HCT116 (cell line): Measurements from ENCODE around the gene FARP1. TPM values are rescaled to one million over a fixed set of nuclear protein-coding genes. Genes with fewer than 3 reads are reported as not detected.

Experiments used
- ATAC-seq: fragments of 200-7000 bp; cut with Tn5 transposase; 2 replicates; pipeline ENCODE4 v1.9.1; 2020; ENCODE audit warnings: mild to moderate bottlenecking, moderate library complexity
- BruUV-seq: library from RNA; stranded (reverse); fragments of 400-500 nt; replicated peaks from 2 replicates; lab custom pipeline; 2021; lab: Mats Ljungman, UMichigan
- CTCF ChIA-PET: fragments of 300-600 bp; sonication (Branson Sonifier 250); formaldehyde crosslinking; loops from one replicate; lab custom pipeline; 2021; ENCODE audit warnings: antibody characterized with exemption; lab: Charles Lee
- POLR2A ChIA-PET: fragments of 300-600, 350-600 bp; sonication (Branson Sonifier 250); formaldehyde crosslinking; loops from one replicate; lab custom pipeline; 2021; ENCODE audit warnings: antibody characterized with exemption; lab: Charles Lee
- RAD21 ChIA-PET, 2 experiments: fragments of 300-600 bp; sonication (Branson Sonifier 250); formaldehyde crosslinking; loops; one replicate each; lab custom pipeline; 2023; ENCODE audit warnings: low total read pairs in 2 of 2; ENCODE audit not compliant: uncharacterized antibody in 2 of 2, unreplicated experiment in 2 of 2, low non-redundant PET in 1 of 2; lab: Charles Lee
- DNase-seq: peaks from one replicate; pipeline ENCODE4 v3.0.0-alpha.2; 2010; ENCODE audit warnings: low read depth, low spot score
- H2AFZ ChIP-seq: fragments of 200-600 bp; shearing (Covaris generic), sonication (generic); 2 replicates; pipeline ENCODE4 v1.6.1; 2017; ENCODE audit warnings: low read depth, mixed run types, mixed read lengths, antibody characterized with exemption, low read length; ENCODE audit not compliant: poor library complexity, severe bottlenecking
- H3K27ac ChIP-seq: 2 replicates; pipeline ENCODE4 v1.5.1; 2012; ENCODE audit warnings: low read depth, low read length
- H3K27me3 ChIP-seq: fragments of 200-600 bp; sonication (generic); 2 replicates; pipeline ENCODE4 v1.6.1; 2016; ENCODE audit warnings: mixed run types, low read length, mixed read lengths; ENCODE audit not compliant: insufficient read depth
- H3K36me3 ChIP-seq, 2 experiments: fragments of 200-500 bp in 1 of 2; fragments of 200-600 bp in 1 of 2; sonication (Bioruptor generic) in 1 of 2; sonication (generic) in 1 of 2; 2 replicates each; pipeline versions ENCODE4 v1.5.1 to v1.6.1; 2014 to 2016; ENCODE audit warnings: low read length in 2 of 2, inconsistent platforms in 1 of 2, mixed read lengths in 1 of 2, mixed run types in 1 of 2; ENCODE audit not compliant: insufficient read depth in 2 of 2, control insufficient read depth in 1 of 2
- H3K4me1 ChIP-seq, 2 experiments: fragments of 200-600 bp in 1 of 2; sonication (generic) in 1 of 2; 2 replicates each; pipeline versions ENCODE4 v1.5.1 to v1.6.1; 2012 to 2017; ENCODE audit warnings: low read length in 2 of 2, inconsistent platforms in 1 of 2, mild to moderate bottlenecking in 1 of 2, mixed read lengths in 1 of 2, mixed run types in 1 of 2, moderate library complexity in 1 of 2; ENCODE audit not compliant: insufficient read depth in 2 of 2, control insufficient read depth in 1 of 2
- H3K4me2 ChIP-seq: fragments of 200-600 bp; sonication (generic); 2 replicates; pipeline ENCODE4 v1.6.1; 2017; ENCODE audit warnings: mixed run types, low read length, mixed read lengths
- H3K4me3 ChIP-seq, 2 experiments: fragments of 200-600 bp in 1 of 2; sonication (generic) in 1 of 2; replicated peaks in 1 of 2; 2 replicates each; pipeline ENCODE4 v1.5.1; 2011 to 2016; ENCODE audit warnings: low read length in 2 of 2, control low read depth in 1 of 2, low read depth in 1 of 2, mild to moderate bottlenecking in 1 of 2, mixed read lengths in 1 of 2, mixed run types in 1 of 2
- H3K79me2 ChIP-seq: fragments of 200-600 bp; sonication (generic); 2 replicates; pipeline ENCODE4 v1.6.1; 2017; ENCODE audit warnings: mild to moderate bottlenecking, mixed run types, low read length, moderate library complexity, mixed read lengths; ENCODE audit not compliant: insufficient read depth
- H3K9ac ChIP-seq: fragments of 200-600 bp; sonication (generic); 2 replicates; pipeline ENCODE4 v1.6.1; 2016; ENCODE audit warnings: low read length, mixed read lengths
- H3K9me2 ChIP-seq: fragments of 200-600 bp; sonication (generic), shearing (Covaris generic); 2 replicates; pipeline ENCODE4 v1.6.1; 2017; ENCODE audit warnings: mixed run types, mild to moderate bottlenecking, moderate library complexity; ENCODE audit not compliant: insufficient read depth
- H3K9me3 ChIP-seq, 2 experiments: fragments of 200-500 bp in 1 of 2; fragments of 200-600 bp in 1 of 2; sonication (Bioruptor generic) in 1 of 2; sonication (generic) in 1 of 2; 2 replicates each; pipeline ENCODE4 v1.6.1; 2014 to 2017; ENCODE audit warnings: low read length in 2 of 2, mixed read lengths in 2 of 2, inconsistent platforms in 1 of 2, low read depth in 1 of 2, mild to moderate bottlenecking in 1 of 2, mixed run types in 1 of 2, moderate library complexity in 1 of 2; ENCODE audit not compliant: control insufficient read depth in 1 of 2, insufficient read depth in 1 of 2
- H4K20me1 ChIP-seq: fragments of 200-600 bp; sonication (generic), shearing (Covaris generic); 2 replicates; pipeline ENCODE4 v1.6.1; 2017; ENCODE audit warnings: mixed run types, mild to moderate bottlenecking, moderate library complexity; ENCODE audit not compliant: insufficient read depth
- CBX3 ChIP-seq: IDR thresholded peaks from 2 replicates; pipeline ENCODE4 v1.6.1; 2012; ENCODE audit warnings: low read depth
- CEBPB ChIP-seq: IDR thresholded peaks from 2 replicates; pipeline ENCODE4 v1.6.1; 2012; ENCODE audit warnings: low read depth
- EGR1 ChIP-seq: IDR thresholded peaks from 2 replicates; pipeline ENCODE4 v1.6.1; 2012; ENCODE audit warnings: low read depth
- ELF1 ChIP-seq: IDR thresholded peaks from 2 replicates; pipeline ENCODE4 v1.6.1; 2012; ENCODE audit warnings: low read depth, borderline replicate concordance
- FOSL1 ChIP-seq: IDR thresholded peaks from 2 replicates; pipeline ENCODE4 v1.6.1; 2012; ENCODE audit warnings: low read depth
- POLR2A ChIP-seq: IDR thresholded peaks from 2 replicates; pipeline ENCODE4 v1.7.0; 2011; ENCODE audit warnings: borderline replicate concordance; ENCODE audit not compliant: insufficient read depth, insufficient read length; ENCODE audit errors: extremely low read depth
- intact Hi-C: fragments of 100-400 bp; cut with micrococcal nuclease; formaldehyde crosslinking; loops from 2 replicates; pipeline ENCODE4 v1.10.0; 2022
- total RNA-seq: library from RNA; stranded (reverse); gene quantifications from one replicate; pipeline ENCODE4 v1.2.1, GENCODE V29; 2021; ENCODE audit not compliant: unreplicated experiment
- TF ChIP-seq, protein P1 (sequence below): IDR thresholded peaks from 2 replicates; pipeline ENCODE4 v1.6.1; 2012

The FARP1 gene
- total RNA-seq, 1 experiment from 2014 or later: 30.5 TPM

DNA sequence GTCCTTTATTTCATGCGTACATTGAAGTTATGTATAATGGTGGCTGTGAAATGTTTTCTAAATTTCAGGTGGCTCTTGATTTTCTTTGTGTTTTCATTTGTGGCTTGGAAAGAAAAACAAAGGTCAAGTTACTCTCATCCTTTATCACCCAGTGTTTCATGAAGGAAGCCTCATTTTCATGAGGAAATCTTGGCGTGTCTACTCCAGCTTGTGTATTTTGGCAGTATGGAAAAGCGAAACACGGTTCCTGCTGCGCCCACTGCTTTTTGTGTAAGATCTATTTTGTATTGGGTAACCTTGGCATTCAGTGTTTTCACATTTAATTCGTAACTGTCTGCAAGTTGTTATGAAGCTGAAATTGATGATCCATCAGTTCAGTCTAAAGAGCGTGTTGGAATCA, 181.2 kb downstream of the FARP1 start:
- BruUV-seq: no TSS peak
- Histone ChIP-seq H3K4me1 (no peaks in the 10 kb centered on the region), H3K4me3 (no peak overlapping the region), H3K9me2 (no peaks in the 10 kb centered on the region), H3K79me2 (no peaks in the 10 kb centered on the region), H3K27ac (no peak overlapping the region), H3K9me3 (no peaks in the 10 kb centered on the region), H4K20me1 (no peaks in the 10 kb centered on the region), H3K9ac (no peak overlapping the region), H3K36me3 (no peaks in the 10 kb centered on the region), H2AFZ (no peak overlapping the region), H3K4me2 (no peak overlapping the region), H3K27me3 (no peaks in the 10 kb centered on the region)
- intact Hi-C loops: no loop called here
- ATAC-seq (no peak), DNase-seq (no peak)
- TF ChIP-seq EGR1 (no peak), ELF1 (no peak), CBX3 (no peak), CEBPB (no peak), POLR2A (no peak)
- TF ChIP-seq, protein P1, sequence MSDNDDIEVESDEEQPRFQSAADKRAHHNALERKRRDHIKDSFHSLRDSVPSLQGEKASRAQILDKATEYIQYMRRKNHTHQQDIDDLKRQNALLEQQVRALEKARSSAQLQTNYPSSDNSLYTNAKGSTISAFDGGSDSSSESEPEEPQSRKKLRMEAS: no peak
- ChIA-PET CTCF (no interaction called here), RAD21 (no interaction called here), POLR2A (no interaction called here)

DNA sequence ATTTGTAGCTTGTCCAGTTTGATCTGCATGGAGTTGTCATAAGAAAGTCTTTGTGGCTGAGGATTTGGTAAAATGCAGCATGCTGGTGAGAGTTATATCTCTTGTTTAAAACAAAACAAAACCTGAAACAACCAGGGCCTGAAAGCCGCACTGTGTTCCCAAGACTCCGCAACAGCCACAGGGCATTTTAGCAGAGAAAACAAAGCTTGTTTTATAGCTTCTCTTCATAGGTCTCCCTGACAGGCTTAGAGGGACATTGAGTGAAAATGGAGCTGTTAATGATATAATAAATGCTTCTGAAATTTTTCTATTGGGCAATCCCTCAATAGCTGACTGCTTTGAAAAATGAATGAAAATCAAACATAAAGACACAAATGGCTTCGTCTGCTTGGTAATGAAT, 182.8 kb downstream of the FARP1 start:
- Histone ChIP-seq H3K27me3 (no peaks in the 10 kb centered on the region), H3K36me3 (no peaks in the 10 kb centered on the region), H2AFZ (no peak overlapping the region), H3K9me3 (no peaks in the 10 kb centered on the region), H3K4me1 (no peaks in the 10 kb centered on the region), H3K9ac (no peak overlapping the region), H3K9me2 (no peaks in the 10 kb centered on the region), H4K20me1 (no peaks in the 10 kb centered on the region), H3K27ac (no peak overlapping the region), H3K4me2 (no peak overlapping the region), H3K4me3 (no peak overlapping the region), H3K79me2 (no peaks in the 10 kb centered on the region)
- no TSS peak for BruUV-seq
- ChIA-PET POLR2A (no interaction called here), RAD21 (no interaction called here), CTCF (no interaction called here)
- ATAC-seq (no peak), DNase-seq (no peak)
- no peak for TF ChIP-seq FOSL1
- TF ChIP-seq ELF1: no peak
- intact Hi-C loops: no loop called here
